Upper lobe of left lung (tissue), 4 donors: Measurements from ENCODE around the gene OIT3.

ENCODE experiments used
- CTCF ChIP-seq, 6 experiments: fragments of 450-650 bp in 4 of 6; fragments of 200-600 bp in 2 of 6; sonication (generic) in 2 of 6; IDR thresholded peaks; one replicate each; pipeline ENCODE4 v1.5.1; 2016 to 2019; ENCODE audit warnings: antibody characterized with exemption in 6 of 6
- EP300 ChIP-seq, 4 donors: sonication (generic); formaldehyde crosslinking; IDR thresholded peaks; one replicate each; pipeline ENCODE4 v1.5.1; 2017; ENCODE audit warnings: antibody characterized with exemption in 4 of 4, control low read depth in 2 of 4

GRCh38 chr10:72956001-72956400, 62.5 kb downstream of the OIT3 start:
- no peak for TF ChIP-seq EP300 (IDR thresholded peaks at IDR 0.05)
- TF ChIP-seq CTCF (IDR thresholded peaks at IDR 0.05) = no peak
